Prostate gland (tissue), 2 donors: ENCODE measurements around the gene LRRIQ1. TPM values are rescaled to one million over a fixed set of nuclear protein-coding genes. Genes with fewer than 3 reads are reported as not detected.

Experiments
- DNase-seq: peaks from one replicate; pipeline ENCODE4 v3.0.0-alpha.2; 2019; ENCODE audit warnings: low spot score
- H3K27ac ChIP-seq, 2 donors: fragments of 200-600 bp; sonication (generic); 2 replicates each; pipeline ENCODE4 v1.5.1; 2017 to 2019
- H3K27me3 ChIP-seq: fragments of 200-600 bp; sonication (generic); replicated peaks from 2 replicates; pipeline ENCODE4 v1.5.1; 2019; ENCODE audit not compliant: insufficient read depth
- H3K36me3 ChIP-seq, 2 donors: fragments of 200-600 bp; sonication (generic); 1 replicate in 1 of 2; 2 replicates in 1 of 2; pipeline versions ENCODE4 v1.5.1 to v1.8.1; 2017 to 2019
- H3K4me1 ChIP-seq: fragments of 200-600 bp; sonication (generic); replicated peaks from 2 replicates; pipeline ENCODE4 v1.5.1; 2019
- H3K4me3 ChIP-seq, 2 donors: fragments of 200-600 bp; sonication (generic); 2 replicates each; pipeline ENCODE4 v1.5.1; 2017 to 2019
- H3K9me3 ChIP-seq: fragments of 200-600 bp; sonication (generic); 2 replicates; pipeline ENCODE4 v1.5.1; 2017
- CTCF ChIP-seq, 4 experiments: fragments of 200-600 bp in 2 of 4; fragments of 450-650 bp in 2 of 4; sonication (generic) in 2 of 4; IDR thresholded peaks; 1 replicate in 3 of 4; 2 replicates in 1 of 4; pipeline ENCODE4 v1.5.1; 2016 to 2019; ENCODE audit warnings: antibody characterized with exemption in 4 of 4, mild to moderate bottlenecking in 2 of 4, moderate library complexity in 2 of 4
- POLR2A ChIP-seq: fragments of 450-650 bp; IDR thresholded peaks from one replicate; pipeline ENCODE4 v1.6.1; 2016; ENCODE audit warnings: antibody characterized with exemption, mild to moderate bottlenecking
- POLR2AphosphoS5 ChIP-seq: sonication (generic); formaldehyde crosslinking; IDR thresholded peaks from one replicate; pipeline ENCODE4 v1.6.1; 2017; ENCODE audit warnings: antibody characterized with exemption
- WGBS: methylation state at CpG from one replicate; pipeline ENCODE4 v1.1.5; 2018; 5-methylcytosine and 5-hydroxymethylcytosine counted together
- intact Hi-C: fragments of 100-400 bp; cut with DNase I; formaldehyde crosslinking; loops from one replicate; pipeline ENCODE4 v1.14.2; 2022
- total RNA-seq, 2 donors: library from RNA; depleted of rRNA; stranded (reverse); fragments of >200 nt; gene quantifications; one replicate each; pipeline ENCODE4 v1.1.0, GENCODE V29; 2016

LRRIQ1 gene
- total RNA-seq, 2 donors from 2014 or later = 2.6 to 12.8 TPM

GRCh38 chr12:85277900-85278597, 241.9 kb downstream of the LRRIQ1 start:
- TF ChIP-seq POLR2AphosphoS5 (no peak), POLR2A (no peak), CTCF (IDR thresholded peaks at IDR 0.05) (no peak)
- intact Hi-C loops = no loop called here
- H3K9me3 ChIP-seq = no peaks in the 10 kb centered on the region
- no peak overlapping the region for H3K27ac ChIP-seq
- peaks cover 34% of the 10 kb centered on the region for H3K27me3 ChIP-seq
- H3K4me1 ChIP-seq = no peaks in the 10 kb centered on the region
- no peak overlapping the region for H3K4me3 ChIP-seq
- DNase-seq = no peak
- 29% methylated on average over 30 of the region's 30 CpGs for whole genome bisulfite sequencing
- no peaks in the 10 kb centered on the region for H3K36me3 ChIP-seq

- no peak for DNase-seq
- no peak for TF ChIP-seq POLR2A
- TF ChIP-seq POLR2AphosphoS5 = no peak
- TF ChIP-seq CTCF (IDR thresholded peaks at IDR 0.05) = no peak
- peaks cover 32% of the 10 kb centered on the region for H3K27me3 ChIP-seq
- 24% methylated on average over 36 of the region's 37 CpGs for WGBS
- peak overlapping the region in 1 of 2 donors; percentile 23 for H3K4me3 ChIP-seq
- H3K4me1 ChIP-seq = no peaks in the 10 kb centered on the region
- no peak overlapping the region for H3K27ac ChIP-seq
- no peaks in the 10 kb centered on the region for H3K36me3 ChIP-seq
- no peaks in the 10 kb centered on the region for H3K9me3 ChIP-seq
- intact Hi-C loops = no loop called here
Measured at GRCh38 chr12:85278598-85279448, 242.7 kb downstream of the LRRIQ1 start.

- Histone ChIP-seq H3K27me3 (peaks cover 33% of the 10 kb centered on the region), H3K36me3 (no peaks in the 10 kb centered on the region), H3K9me3 (no peaks in the 10 kb centered on the region), H3K4me3 (peak overlapping the region; percentile 22 to 23), H3K4me1 (no peaks in the 10 kb centered on the region), H3K27ac (no peak overlapping the region)
- WGBS = 4% methylated on average over 44 of the region's 44 CpGs
- intact Hi-C loops = no loop called here
- DNase-seq = no peak
- no peak for TF ChIP-seq CTCF (IDR thresholded peaks at IDR 0.05)
- no peak for TF ChIP-seq POLR2AphosphoS5
- no peak for TF ChIP-seq POLR2A
Measured at GRCh38 chr12:85279449-85280164, 243.5 kb downstream of the LRRIQ1 start.

GRCh38 chr12:85280165-85280983, 244.2 kb downstream of the LRRIQ1 start, which contains the start of gene ALX1:
Gene ALX1 (plus strand): TSS chr12:85280220. CDS start chr12:85280262, 42 bp downstream.
- intact Hi-C loops = no loop called here
- DNase-seq = no peak
- Histone ChIP-seq H3K9me3 (no peaks in the 10 kb centered on the region), H3K4me3 (peak within 1 kb of the TSS; percentile 22 to 23), H3K27me3 (peaks cover 32% of the 10 kb centered on the region), H3K4me1 (no peaks in the 10 kb centered on the region), H3K36me3 (no peaks in the 10 kb centered on the region), H3K27ac (no peak within 1 kb of the TSS)
- 4% methylated on average over 49 of the region's 49 CpGs for WGBS
- TF ChIP-seq CTCF (IDR thresholded peaks at IDR 0.05) (no peak), POLR2AphosphoS5 (no peak), POLR2A (no peak)
